Osteoblast (primary cell): ENCODE results near the gene TLCD3B. TPM values are rescaled to one million over a fixed set of nuclear protein-coding genes. Genes with fewer than 3 reads are reported as not detected.

Experiments
- DNase-seq: peaks from one replicate; pipeline ENCODE4 v3.0.0; 2011; ENCODE audit warnings: low spot score, mixed read lengths; ENCODE audit not compliant: insufficient read length; ENCODE audit errors: missing footprints
- H2AFZ ChIP-seq: 2 replicates; pipeline ENCODE4 v1.6.0; 2011; ENCODE audit warnings: mild to moderate bottlenecking, low read length
- H3K27ac ChIP-seq: 2 replicates; pipeline ENCODE4 v1.5.1; 2011; ENCODE audit warnings: mild to moderate bottlenecking, low read depth, low read length, moderate library complexity
- H3K27me3 ChIP-seq: 2 replicates; pipeline ENCODE4 v1.6.0; 2012; ENCODE audit warnings: mild to moderate bottlenecking, control low read depth, inconsistent platforms, low read length, moderate library complexity; ENCODE audit not compliant: insufficient read depth
- H3K36me3 ChIP-seq: 2 replicates; pipeline ENCODE4 v1.5.1; 2011; ENCODE audit warnings: mild to moderate bottlenecking, low read length, control low read depth, moderate library complexity; ENCODE audit not compliant: insufficient read depth
- H3K4me1 ChIP-seq: 2 replicates; pipeline ENCODE4 v1.5.1; 2011; ENCODE audit warnings: mild to moderate bottlenecking, low read length, control low read depth, moderate library complexity; ENCODE audit not compliant: insufficient read depth
- H3K4me2 ChIP-seq: 2 replicates; pipeline ENCODE4 v1.6.0; 2011; ENCODE audit warnings: mild to moderate bottlenecking, low read length; ENCODE audit not compliant: insufficient read depth
- H3K4me3 ChIP-seq: fragments of 200-600 bp; sonication (generic); 3 replicates; pipeline ENCODE4 v1.5.1; 2012; ENCODE audit warnings: mild to moderate bottlenecking, low read length, inconsistent platforms; ENCODE audit not compliant: insufficient read depth
- H3K79me2 ChIP-seq: 2 replicates; pipeline ENCODE4 v1.6.0; 2012; ENCODE audit warnings: mild to moderate bottlenecking, low read length, control low read depth, inconsistent platforms; ENCODE audit not compliant: insufficient read depth
- H3K9me3 ChIP-seq: 2 replicates; pipeline ENCODE4 v1.5.1; 2011; ENCODE audit warnings: low read depth, low read length, control low read depth
- H4K20me1 ChIP-seq: 2 replicates; pipeline ENCODE4 v1.6.0; 2012; ENCODE audit warnings: mild to moderate bottlenecking, low read length, control low read depth; ENCODE audit not compliant: insufficient read depth
- total RNA-seq: library from RNA; depleted of rRNA; stranded (reverse); fragments of >200 nt; gene quantifications from 2 replicates; pipeline ENCODE4 v1.2.3, GENCODE V29; 2012
- TF ChIP-seq, protein P1 (sequence below): IDR thresholded peaks from 2 replicates; pipeline ENCODE4 v1.5.1; 2011; ENCODE audit warnings: mild to moderate bottlenecking, low read depth, low read length, moderate library complexity; ENCODE audit errors: extremely low read depth

Gene TLCD3B
- total RNA-seq, 1 donor: 0.36 TPM

DNA sequence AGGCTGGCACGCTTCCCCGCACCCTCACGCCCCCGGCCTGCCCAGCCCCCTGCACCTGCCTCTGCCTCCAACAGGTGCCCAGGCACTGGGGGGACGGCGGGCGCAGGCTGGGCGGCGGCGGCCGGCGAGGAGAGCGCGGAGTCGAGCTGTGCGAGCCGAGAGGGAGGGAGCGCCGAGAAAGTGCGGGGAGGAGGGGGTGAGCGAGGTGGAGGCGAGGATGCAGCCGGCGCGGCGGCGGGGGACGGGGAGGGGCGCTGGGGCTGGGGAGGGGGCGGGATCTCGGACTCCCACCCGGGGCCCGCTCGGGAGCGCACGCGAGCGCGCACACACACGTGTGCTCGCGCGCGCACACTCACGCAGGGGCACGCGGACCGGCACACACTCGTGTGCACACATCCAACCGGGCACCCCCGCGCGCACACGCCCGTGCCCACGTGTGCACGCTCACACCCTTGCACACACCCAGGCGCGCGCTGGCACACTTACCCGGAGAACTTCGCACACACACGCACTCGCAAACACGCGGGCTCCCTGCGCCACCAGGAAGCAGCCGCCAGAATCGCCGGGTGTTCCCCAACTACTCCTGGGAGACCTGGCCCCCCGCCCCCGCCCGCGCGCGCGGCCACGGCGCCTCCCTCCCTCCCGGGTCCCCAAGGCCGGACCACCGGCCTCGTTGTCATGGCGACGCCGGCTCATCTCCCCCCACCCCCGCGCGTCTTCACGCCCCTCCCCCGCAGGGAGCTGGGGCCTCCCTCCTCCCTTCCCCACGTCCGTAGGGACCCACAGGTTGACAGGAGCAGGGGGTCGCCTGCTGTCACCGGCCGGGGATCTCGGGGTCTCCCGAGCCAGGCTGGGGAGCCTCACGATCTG, 20.0 kb downstream of the TLCD3B start, which contains the start of gene DOC2A:
Gene DOC2A, minus strand, starts transcription at position 184 of the 870 bp plus-strand sequence. CDS start 805 bp downstream, outside the sequence.
- Histone ChIP-seq H3K4me1 (peaks cover 6% of the 10 kb centered on the region), H3K79me2 (no peaks in the 10 kb centered on the region), H3K36me3 (no peaks in the 10 kb centered on the region), H3K4me3 (peak within 1 kb of the TSS; percentile 25), H3K4me2 (peak within 1 kb of the TSS; percentile 48), H4K20me1 (no peaks in the 10 kb centered on the region), H3K27ac (no peak within 1 kb of the TSS), H3K27me3 (peaks cover 30% of the 10 kb centered on the region), H3K9me3 (no peaks in the 10 kb centered on the region), H2AFZ (no peak within 1 kb of the TSS)
- peak; percentile 87 for DNase-seq
- TF ChIP-seq, protein P1, sequence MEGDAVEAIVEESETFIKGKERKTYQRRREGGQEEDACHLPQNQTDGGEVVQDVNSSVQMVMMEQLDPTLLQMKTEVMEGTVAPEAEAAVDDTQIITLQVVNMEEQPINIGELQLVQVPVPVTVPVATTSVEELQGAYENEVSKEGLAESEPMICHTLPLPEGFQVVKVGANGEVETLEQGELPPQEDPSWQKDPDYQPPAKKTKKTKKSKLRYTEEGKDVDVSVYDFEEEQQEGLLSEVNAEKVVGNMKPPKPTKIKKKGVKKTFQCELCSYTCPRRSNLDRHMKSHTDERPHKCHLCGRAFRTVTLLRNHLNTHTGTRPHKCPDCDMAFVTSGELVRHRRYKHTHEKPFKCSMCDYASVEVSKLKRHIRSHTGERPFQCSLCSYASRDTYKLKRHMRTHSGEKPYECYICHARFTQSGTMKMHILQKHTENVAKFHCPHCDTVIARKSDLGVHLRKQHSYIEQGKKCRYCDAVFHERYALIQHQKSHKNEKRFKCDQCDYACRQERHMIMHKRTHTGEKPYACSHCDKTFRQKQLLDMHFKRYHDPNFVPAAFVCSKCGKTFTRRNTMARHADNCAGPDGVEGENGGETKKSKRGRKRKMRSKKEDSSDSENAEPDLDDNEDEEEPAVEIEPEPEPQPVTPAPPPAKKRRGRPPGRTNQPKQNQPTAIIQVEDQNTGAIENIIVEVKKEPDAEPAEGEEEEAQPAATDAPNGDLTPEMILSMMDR: no peak

GRCh38 chr16:30009990-30010843, 20.9 kb downstream of the TLCD3B start:
- Histone ChIP-seq H3K4me1 (peaks cover 6% of the 10 kb centered on the region), H2AFZ (no peak overlapping the region), H3K27ac (no peak overlapping the region), H3K9me3 (no peaks in the 10 kb centered on the region), H3K4me2 (no peak overlapping the region), H4K20me1 (no peaks in the 10 kb centered on the region), H3K79me2 (no peaks in the 10 kb centered on the region), H3K4me3 (no peak overlapping the region), H3K36me3 (no peaks in the 10 kb centered on the region), H3K27me3 (peaks cover 30% of the 10 kb centered on the region)
- TF ChIP-seq, protein P1: no peak
- peak; percentile 89 for DNase-seq

DNA sequence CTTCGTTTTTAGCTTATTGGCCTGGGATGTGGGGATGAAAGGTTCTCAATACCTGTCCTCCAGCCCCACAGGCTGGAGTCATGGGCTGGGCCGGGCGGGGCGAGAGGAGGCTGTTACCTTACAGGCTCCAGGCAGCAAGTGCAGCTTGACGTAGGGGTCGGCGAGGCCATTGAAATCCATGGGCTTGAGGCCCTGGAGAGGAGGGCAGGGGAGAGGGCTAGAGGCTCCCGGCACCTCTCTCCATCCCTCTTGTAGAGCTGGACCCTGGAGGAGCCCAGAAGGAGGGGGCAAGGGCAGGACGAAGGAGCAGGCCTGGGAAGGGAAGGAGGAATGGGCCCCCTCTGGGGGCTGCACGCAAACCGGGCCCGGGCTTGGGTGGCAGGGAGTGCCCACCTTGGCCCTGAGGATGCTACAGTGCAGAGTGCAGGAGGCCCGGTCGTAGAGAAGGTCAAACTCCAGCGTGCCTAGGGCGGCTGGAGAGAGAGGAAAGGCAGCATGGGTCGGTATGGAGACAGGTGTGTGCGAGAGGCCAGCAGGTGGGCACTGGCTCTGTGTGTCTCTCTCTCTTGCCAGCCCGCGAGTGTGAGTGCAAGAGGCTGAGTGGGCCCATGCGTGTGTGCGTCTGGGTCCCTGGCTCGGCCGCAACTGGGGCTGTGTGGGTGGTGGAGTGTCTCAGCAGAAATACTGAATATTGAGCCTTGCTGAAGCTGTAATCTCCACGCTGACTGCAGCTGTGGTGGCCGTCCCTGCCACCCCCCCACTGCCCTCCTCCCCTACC, 21.8 kb downstream of the TLCD3B start:
- Histone ChIP-seq H4K20me1 (no peaks in the 10 kb centered on the region), H3K27ac (no peak overlapping the region), H3K79me2 (no peaks in the 10 kb centered on the region), H3K4me1 (peaks cover 6% of the 10 kb centered on the region), H2AFZ (no peak overlapping the region), H3K36me3 (no peaks in the 10 kb centered on the region), H3K4me3 (no peak overlapping the region), H3K9me3 (no peaks in the 10 kb centered on the region), H3K27me3 (peaks cover 30% of the 10 kb centered on the region), H3K4me2 (no peak overlapping the region)
- DNase-seq: peak; percentile 95
- TF ChIP-seq, protein P1: no peak
